HG03196 (cell line): Measurements from ENCODE around the gene TANK.
"Not testable (repeated sequence)": the region's sequence is repeated elsewhere in the genome, so short reads cannot be mapped to it uniquely, and the experiment has no call there.

Experiments used
- ATAC-seq: cut with Tn5 transposase; IDR thresholded peaks from one replicate; pipeline ENCODE4 v1.9.1; 2021; ENCODE audit not compliant: unreplicated experiment

TANK gene

GRCh38 chr2:161257123-161257952 is 97.1 kb downstream of the TANK start:
- ATAC-seq = no peak

GRCh38 chr2:161265874-161266273 is 105.6 kb downstream of the TANK start:
- no peak for ATAC-seq

- no peak for ATAC-seq
Measured at GRCh38 chr2:161269111-161269510, 108.9 kb downstream of the TANK start.

- no peak for ATAC-seq
Measured at GRCh38 chr2:161273038-161273760, 113.0 kb downstream of the TANK start.

- ATAC-seq = not testable (repeated sequence)
Measured at GRCh38 chr2:161278564-161279229, 118.5 kb downstream of the TANK start.

GRCh38 chr2:161279230-161279815 is 119.1 kb downstream of the TANK start:
- not testable (repeated sequence) for ATAC-seq

GRCh38 chr2:161280906-161281323 is 120.7 kb downstream of the TANK start:
- not testable (repeated sequence) for ATAC-seq

- not testable (repeated sequence) for ATAC-seq
Measured at GRCh38 chr2:161281615-161282310, 121.5 kb downstream of the TANK start.

GRCh38 chr2:161282311-161282644 is 122.0 kb downstream of the TANK start:
- not testable (repeated sequence) for ATAC-seq

GRCh38 chr2:161283926-161284325 is 123.7 kb downstream of the TANK start:
- ATAC-seq = no peak
